ENCODE data around the gene OPA1.

GRCh38 chr3:193708270-193708669 is 115.3 kb downstream of the OPA1 start:
- TF ChIP-seq, protein P1, sequence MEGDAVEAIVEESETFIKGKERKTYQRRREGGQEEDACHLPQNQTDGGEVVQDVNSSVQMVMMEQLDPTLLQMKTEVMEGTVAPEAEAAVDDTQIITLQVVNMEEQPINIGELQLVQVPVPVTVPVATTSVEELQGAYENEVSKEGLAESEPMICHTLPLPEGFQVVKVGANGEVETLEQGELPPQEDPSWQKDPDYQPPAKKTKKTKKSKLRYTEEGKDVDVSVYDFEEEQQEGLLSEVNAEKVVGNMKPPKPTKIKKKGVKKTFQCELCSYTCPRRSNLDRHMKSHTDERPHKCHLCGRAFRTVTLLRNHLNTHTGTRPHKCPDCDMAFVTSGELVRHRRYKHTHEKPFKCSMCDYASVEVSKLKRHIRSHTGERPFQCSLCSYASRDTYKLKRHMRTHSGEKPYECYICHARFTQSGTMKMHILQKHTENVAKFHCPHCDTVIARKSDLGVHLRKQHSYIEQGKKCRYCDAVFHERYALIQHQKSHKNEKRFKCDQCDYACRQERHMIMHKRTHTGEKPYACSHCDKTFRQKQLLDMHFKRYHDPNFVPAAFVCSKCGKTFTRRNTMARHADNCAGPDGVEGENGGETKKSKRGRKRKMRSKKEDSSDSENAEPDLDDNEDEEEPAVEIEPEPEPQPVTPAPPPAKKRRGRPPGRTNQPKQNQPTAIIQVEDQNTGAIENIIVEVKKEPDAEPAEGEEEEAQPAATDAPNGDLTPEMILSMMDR (IDR thresholded peaks at IDR 0.05) = no peak
- no peak for TF ChIP-seq POLR2A (IDR thresholded peaks at IDR 0.05)

Data from thyroid gland (tissue), 4 donors.